Nephron progenitor cell (in vitro differentiated cells): ENCODE results near the gene LGALS3.
A peak's percentile ranks its signal among the peaks of the same experiment; 100 is the strongest.

Experiments used
- DNase-seq: peaks from one replicate; pipeline ENCODE4 v3.0.0; 2021
- H3K27ac Mint-ChIP-seq: 2 replicates; pipeline ENCODE4 v1.8.0; 2021; ENCODE audit warnings: mild to moderate bottlenecking, moderate library complexity, mixed read lengths
- H3K27me3 Mint-ChIP-seq: 2 replicates; pipeline ENCODE4 v1.8.0; 2021; ENCODE audit warnings: mild to moderate bottlenecking, low read depth, mixed read lengths; ENCODE audit not compliant: poor library complexity
- H3K36me3 Mint-ChIP-seq: 2 replicates; pipeline ENCODE4 v1.8.0; 2021; ENCODE audit warnings: low read depth, mixed read lengths
- H3K4me1 Mint-ChIP-seq: 2 replicates; pipeline ENCODE4 v1.8.0; 2021; ENCODE audit warnings: mixed read lengths
- H3K4me3 Mint-ChIP-seq: 2 replicates; pipeline ENCODE4 v1.8.0; 2021; ENCODE audit warnings: mild to moderate bottlenecking, moderate library complexity, mixed read lengths
- H3K9me3 Mint-ChIP-seq: 2 replicates; pipeline ENCODE4 v1.8.0; 2021; ENCODE audit warnings: mild to moderate bottlenecking, moderate library complexity, mixed read lengths
- CTCF ChIP-seq: fragments of 200-600 bp; sonication (generic); IDR thresholded peaks from 2 replicates; pipeline ENCODE4 v1.5.0; 2021; ENCODE audit warnings: antibody characterized with exemption

Gene LGALS3

GRCh38 chr14:55107766-55108554, 21.1 kb upstream of the LGALS3 start:
- peaks cover 19% of the 10 kb centered on the region for H3K9me3 Mint-ChIP-seq

GRCh38 chr14:55109836-55110235, 19.2 kb upstream of the LGALS3 start:
- Mint-ChIP-seq H3K36me3 (no peaks in the 10 kb centered on the region), H3K4me3 (no peak overlapping the region), H3K27ac (no peak overlapping the region), H3K9me3 (peaks cover 7% of the 10 kb centered on the region), H3K4me1 (peaks cover 10% of the 10 kb centered on the region), H3K27me3 (peaks cover 14% of the 10 kb centered on the region)
- no peak for TF ChIP-seq CTCF
- no peak for DNase-seq

More at GRCh38 chr14:55107766-55108554, 21.1 kb upstream of the LGALS3 start:
- H3K4me1 Mint-ChIP-seq: peaks cover 23% of the 10 kb centered on the region
- DNase-seq: no peak
- peaks cover 17% of the 10 kb centered on the region for H3K27me3 Mint-ChIP-seq
- peaks cover 7% of the 10 kb centered on the region for H3K36me3 Mint-ChIP-seq
- no peak for TF ChIP-seq CTCF
- H3K27ac Mint-ChIP-seq: peak overlapping the region; percentile 33
- H3K4me3 Mint-ChIP-seq: no peak overlapping the region

GRCh38 chr14:55111122-55111708, 17.8 kb upstream of the LGALS3 start:
- Mint-ChIP-seq H3K36me3 (no peaks in the 10 kb centered on the region), H3K9me3 (peaks cover 4% of the 10 kb centered on the region), H3K4me1 (peaks cover 21% of the 10 kb centered on the region), H3K27ac (no peak overlapping the region), H3K27me3 (peaks cover 14% of the 10 kb centered on the region), H3K4me3 (no peak overlapping the region)
- no peak for DNase-seq
- no peak for TF ChIP-seq CTCF

GRCh38 chr14:55114720-55115119, 14.3 kb upstream of the LGALS3 start:
- Mint-ChIP-seq H3K36me3 (no peaks in the 10 kb centered on the region), H3K4me1 (peaks cover 18% of the 10 kb centered on the region), H3K4me3 (no peak overlapping the region), H3K9me3 (no peaks in the 10 kb centered on the region), H3K27me3 (peaks cover 8% of the 10 kb centered on the region), H3K27ac (no peak overlapping the region)
- no peak for TF ChIP-seq CTCF
- no peak for DNase-seq

- Mint-ChIP-seq H3K4me1 (peaks cover 18% of the 10 kb centered on the region), H3K4me3 (no peak overlapping the region), H3K36me3 (no peaks in the 10 kb centered on the region), H3K27me3 (peaks cover 8% of the 10 kb centered on the region), H3K27ac (no peak overlapping the region), H3K9me3 (no peaks in the 10 kb centered on the region)
- no peak for DNase-seq
- TF ChIP-seq CTCF: no peak
Measured at GRCh38 chr14:55115460-55115859, 13.6 kb upstream of the LGALS3 start.

- H3K4me3 Mint-ChIP-seq: no peak overlapping the region
- H3K27me3 Mint-ChIP-seq: peaks cover 9% of the 10 kb centered on the region
- H3K4me1 Mint-ChIP-seq: peaks cover 18% of the 10 kb centered on the region
- no peaks in the 10 kb centered on the region for H3K9me3 Mint-ChIP-seq
- DNase-seq: no peak
- H3K27ac Mint-ChIP-seq: no peak overlapping the region
- H3K36me3 Mint-ChIP-seq: no peaks in the 10 kb centered on the region
- no peak for TF ChIP-seq CTCF
Measured at GRCh38 chr14:55115861-55116245, 13.2 kb upstream of the LGALS3 start.
